Stimulated activated CD8-positive, alpha-beta memory T cell treated with anti-CD3 and anti-CD28 coated beads, Interleukin-15, amount 100 ng/mL, for 4 hours (primary cell): ENCODE results near the gene ENSA.
"Not testable (repeated sequence)": the region's sequence is repeated elsewhere in the genome, so short reads cannot be mapped to it uniquely, and the experiment has no call there.

Experiments
- DNase-seq, 2 donors: peaks; one replicate each; pipeline ENCODE4 v3.0.0-alpha.2; 2020; ENCODE audit warnings: low read depth in 2 of 2

The ENSA gene

GRCh38 chr1:150621497-150622302 is 7.7 kb downstream of the ENSA start:
- DNase-seq: peak in 1 of 2 donors; percentile 42

GRCh38 chr1:150620919-150621318 is 8.5 kb downstream of the ENSA start:
- no peak for DNase-seq

GRCh38 chr1:150619576-150620509 is 9.6 kb downstream of the ENSA start:
- no peak for DNase-seq

DNA sequence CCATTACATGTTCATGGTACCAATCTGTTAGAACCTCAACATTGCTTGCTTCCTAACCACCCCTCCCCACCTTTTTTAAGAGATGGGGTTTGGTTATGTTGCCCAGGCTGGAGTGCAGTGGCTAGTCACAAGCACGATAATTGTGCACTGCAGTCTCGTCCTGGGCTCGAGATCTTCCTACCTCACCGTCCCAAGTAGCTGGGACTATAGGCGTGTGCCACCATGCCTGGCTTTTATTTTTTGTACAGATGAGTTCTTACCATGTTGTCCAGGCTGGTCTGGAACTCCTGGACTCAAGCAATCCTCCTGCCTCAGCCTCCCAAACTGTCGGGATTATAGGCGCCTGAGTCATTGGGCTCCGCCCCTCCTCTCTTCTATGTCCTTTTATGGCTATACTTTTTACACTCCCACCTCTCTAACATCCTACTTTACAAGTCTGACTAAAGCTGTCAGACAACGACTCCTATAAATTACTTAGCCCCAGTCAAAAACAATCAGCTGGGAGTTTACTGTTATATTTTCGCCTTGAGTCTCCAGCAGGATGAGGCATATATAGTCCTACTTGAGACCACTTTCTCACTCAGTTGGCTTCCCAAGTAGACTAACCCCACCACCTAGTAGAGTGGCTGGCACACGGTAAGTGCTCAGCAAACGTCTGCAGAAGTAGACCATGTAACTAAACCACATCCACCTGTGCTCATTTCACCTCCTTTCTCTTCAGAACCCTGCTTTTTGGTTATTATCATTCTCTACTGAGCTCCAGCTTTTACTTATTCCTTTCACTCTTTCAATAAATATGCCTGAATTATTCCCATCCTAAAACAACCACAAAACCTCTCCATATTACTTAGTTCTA is 13.8 kb downstream of the ENSA start:
- no peak for DNase-seq

GRCh38 chr1:150613061-150613920 is 16.1 kb downstream of the ENSA start:
- peak in 1 of 2 donors; percentile 42 for DNase-seq

DNA sequence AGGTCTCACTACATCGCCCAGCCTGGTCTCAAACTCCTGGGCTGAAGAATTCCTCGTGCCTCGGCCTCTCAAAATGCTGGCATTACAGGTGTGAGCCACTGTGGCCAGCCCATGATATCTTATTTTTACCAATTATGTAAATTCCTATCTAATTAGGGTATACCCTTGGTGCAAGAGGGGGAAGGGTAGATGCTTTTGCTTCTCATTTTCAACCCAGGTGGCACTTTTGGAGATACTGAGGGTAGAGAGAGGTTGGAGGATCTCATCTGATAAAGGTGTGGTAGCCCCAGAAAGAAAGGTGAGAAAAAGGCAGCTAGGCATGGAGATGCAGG is 17.4 kb downstream of the ENSA start:
- no peak for DNase-seq

DNA sequence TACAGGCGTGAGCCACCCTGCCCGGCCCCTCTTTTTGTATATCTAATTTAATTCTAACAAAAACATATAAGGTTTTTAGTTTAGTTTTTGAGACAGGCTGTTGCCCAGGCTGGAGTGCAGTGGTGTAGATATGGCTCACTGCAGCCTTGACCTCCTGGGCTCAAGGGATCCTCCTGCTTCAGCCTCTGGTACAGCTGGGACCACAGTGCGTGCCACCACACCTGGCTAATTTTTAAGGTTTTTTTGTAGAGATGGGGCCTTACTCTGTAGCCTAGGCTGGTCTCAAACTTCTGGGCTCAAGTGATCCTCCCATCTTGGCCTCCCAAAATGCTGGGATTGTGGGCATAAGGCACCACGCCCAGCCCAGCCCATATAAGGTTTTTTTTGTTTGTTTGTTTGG is 18.8 kb downstream of the ENSA start:
- no peak for DNase-seq

DNA sequence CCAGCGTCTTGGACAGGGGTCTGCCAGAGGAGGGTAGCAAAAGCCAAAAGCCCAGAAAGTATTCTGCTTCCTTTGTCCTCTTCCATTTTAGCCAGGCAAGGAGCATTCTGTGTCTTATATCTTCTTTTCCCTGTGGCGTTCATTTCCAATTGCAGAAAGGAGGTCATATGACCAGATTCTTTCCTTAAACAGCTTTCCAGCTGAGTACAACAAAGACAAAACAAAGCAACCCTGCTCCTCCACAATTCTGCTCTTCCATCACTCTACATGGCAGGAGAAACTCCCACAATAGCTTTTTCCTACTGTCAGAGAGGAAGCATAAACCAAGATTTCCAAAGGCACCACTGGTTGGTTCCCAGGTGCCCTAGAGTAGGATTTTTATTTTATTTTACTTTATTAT is 19.7 kb downstream of the ENSA start:
- DNase-seq: no peak

- DNase-seq: no peak
These were observed 22.8 kb downstream of the ENSA start for GRCh38 chr1:150606463-150607142.

DNA sequence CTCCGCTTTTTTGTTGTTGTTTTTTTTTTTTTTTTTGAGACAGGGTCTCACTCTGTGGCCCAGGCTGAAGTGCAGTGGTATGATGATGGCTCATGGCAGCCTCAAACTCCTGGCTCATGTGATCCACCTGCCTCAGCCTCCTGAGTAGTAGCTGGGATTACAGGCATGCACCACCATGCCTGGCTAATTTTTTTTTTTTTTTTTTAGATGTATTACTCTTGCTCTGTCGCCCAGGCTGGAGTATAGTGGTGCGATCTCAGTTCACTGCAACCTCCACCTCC is 24.0 kb downstream of the ENSA start:
- not testable (repeated sequence) for DNase-seq

GRCh38 chr1:150604226-150604588 is 25.2 kb downstream of the ENSA start:
- no peak for DNase-seq

DNA sequence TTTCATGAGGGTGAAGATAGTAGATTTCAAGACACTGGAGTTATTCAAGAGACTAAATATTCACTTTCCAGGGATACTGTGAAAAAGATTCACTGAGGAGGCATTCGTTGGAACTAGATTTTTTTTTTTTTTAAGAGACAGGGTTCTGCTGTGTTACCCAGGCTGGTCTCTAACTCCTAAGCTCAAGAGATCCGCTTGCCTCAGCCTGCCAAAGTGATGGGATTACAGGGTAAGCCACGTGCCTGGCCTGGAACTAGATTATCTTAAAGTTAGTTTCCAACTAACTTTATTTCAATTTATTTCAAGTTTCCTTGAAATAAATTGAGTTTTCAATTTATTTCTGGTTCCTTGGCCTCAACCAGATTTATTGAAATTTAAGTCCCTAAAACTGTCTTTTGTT is 25.7 kb downstream of the ENSA start:
- no peak for DNase-seq

- not testable (repeated sequence) for DNase-seq
These were observed 27.0 kb downstream of the ENSA start for GRCh38 chr1:150602372-150602771.

GRCh38 chr1:150601540-150601939 is 27.9 kb downstream of the ENSA start:
- no peak for DNase-seq

- not testable (repeated sequence) for DNase-seq
These were observed 31.1 kb downstream of the ENSA start for GRCh38 chr1:150598346-150598745.

- DNase-seq: no peak
These were observed 32.4 kb downstream of the ENSA start for GRCh38 chr1:150596976-150597375.

GRCh38 chr1:150596095-150596892 is 33.1 kb downstream of the ENSA start:
- DNase-seq: no peak

GRCh38 chr1:150582371-150582770 is 47.0 kb downstream of the ENSA start:
- no peak for DNase-seq

GRCh38 chr1:150581962-150582361 is 47.5 kb downstream of the ENSA start:
- not testable (repeated sequence) for DNase-seq

GRCh38 chr1:150581437-150581836 is 48.0 kb downstream of the ENSA start:
- not testable (repeated sequence) for DNase-seq
